Brain microvascular endothelial cell (primary cell): ENCODE results near the gene JAML.
"Not testable (repeated sequence)": the region's sequence is repeated elsewhere in the genome, so short reads cannot be mapped to it uniquely, and the experiment has no call there.

Source experiments
- DNase-seq: peaks from one replicate; pipeline ENCODE4 v3.0.0-alpha.2; 2020
- H3K27ac ChIP-seq: fragments of 250-450 bp; sonication (Bioruptor Pico); 2 replicates; pipeline ENCODE4 v1.5.1; 2020; ENCODE audit warnings: mild to moderate bottlenecking, moderate library complexity
- H3K27me3 ChIP-seq: fragments of 250-450 bp; sonication (Bioruptor Pico); replicated peaks from 2 replicates; pipeline ENCODE4 v1.5.1; 2020; ENCODE audit warnings: mild to moderate bottlenecking
- H3K36me3 ChIP-seq: fragments of 250-450 bp; sonication (Bioruptor Pico); replicated peaks from 2 replicates; pipeline ENCODE4 v1.5.1; 2020; ENCODE audit warnings: mild to moderate bottlenecking
- H3K4me3 ChIP-seq: 2 replicates; pipeline ENCODE4 v1.5.1; 2011; ENCODE audit warnings: low read depth, mild to moderate bottlenecking, control low read depth, low read length, moderate library complexity
- in situ Hi-C: cut with HindIII; loops from 2 replicates; pipeline ENCODE4 v1.10.0; 2017; ENCODE audit warnings: low sequenced_read_pairs, low pct_ligation_motif_present
- TF ChIP-seq, protein P1 (sequence below): IDR thresholded peaks from 2 replicates; pipeline ENCODE4 v1.5.1; 2011; ENCODE audit warnings: low read depth, mild to moderate bottlenecking, moderate library complexity, low read length, control low read depth, inconsistent platforms; ENCODE audit errors: missing control alignments

Gene JAML

DNA sequence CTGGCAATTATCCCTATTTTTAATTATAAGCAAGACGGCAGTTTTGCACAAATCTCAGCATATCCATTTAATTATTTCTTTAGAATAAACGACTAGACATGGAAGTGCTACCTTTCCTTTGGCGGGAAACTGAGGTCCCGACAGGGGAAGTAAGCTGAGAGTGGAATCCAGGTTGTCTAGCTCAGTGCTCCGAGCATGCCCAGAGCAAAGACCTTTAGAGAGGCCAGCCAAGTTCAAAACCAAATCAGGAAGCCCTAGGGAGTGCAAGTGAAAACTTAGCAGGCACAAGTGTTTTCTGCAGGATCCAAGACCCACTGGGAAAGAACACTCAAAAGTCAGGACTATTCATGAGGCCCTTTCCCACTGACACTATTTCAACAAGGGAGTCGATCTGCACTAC lies 25.7 kb downstream of the JAML start:
- DNase-seq = no peak
- Histone ChIP-seq H3K27ac (no peak overlapping the region), H3K36me3 (no peaks in the 10 kb centered on the region), H3K4me3 (no peak overlapping the region), H3K27me3 (no peaks in the 10 kb centered on the region)
- TF ChIP-seq, protein P1, sequence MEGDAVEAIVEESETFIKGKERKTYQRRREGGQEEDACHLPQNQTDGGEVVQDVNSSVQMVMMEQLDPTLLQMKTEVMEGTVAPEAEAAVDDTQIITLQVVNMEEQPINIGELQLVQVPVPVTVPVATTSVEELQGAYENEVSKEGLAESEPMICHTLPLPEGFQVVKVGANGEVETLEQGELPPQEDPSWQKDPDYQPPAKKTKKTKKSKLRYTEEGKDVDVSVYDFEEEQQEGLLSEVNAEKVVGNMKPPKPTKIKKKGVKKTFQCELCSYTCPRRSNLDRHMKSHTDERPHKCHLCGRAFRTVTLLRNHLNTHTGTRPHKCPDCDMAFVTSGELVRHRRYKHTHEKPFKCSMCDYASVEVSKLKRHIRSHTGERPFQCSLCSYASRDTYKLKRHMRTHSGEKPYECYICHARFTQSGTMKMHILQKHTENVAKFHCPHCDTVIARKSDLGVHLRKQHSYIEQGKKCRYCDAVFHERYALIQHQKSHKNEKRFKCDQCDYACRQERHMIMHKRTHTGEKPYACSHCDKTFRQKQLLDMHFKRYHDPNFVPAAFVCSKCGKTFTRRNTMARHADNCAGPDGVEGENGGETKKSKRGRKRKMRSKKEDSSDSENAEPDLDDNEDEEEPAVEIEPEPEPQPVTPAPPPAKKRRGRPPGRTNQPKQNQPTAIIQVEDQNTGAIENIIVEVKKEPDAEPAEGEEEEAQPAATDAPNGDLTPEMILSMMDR = no peak
- in situ Hi-C loops = no loop called here

DNA sequence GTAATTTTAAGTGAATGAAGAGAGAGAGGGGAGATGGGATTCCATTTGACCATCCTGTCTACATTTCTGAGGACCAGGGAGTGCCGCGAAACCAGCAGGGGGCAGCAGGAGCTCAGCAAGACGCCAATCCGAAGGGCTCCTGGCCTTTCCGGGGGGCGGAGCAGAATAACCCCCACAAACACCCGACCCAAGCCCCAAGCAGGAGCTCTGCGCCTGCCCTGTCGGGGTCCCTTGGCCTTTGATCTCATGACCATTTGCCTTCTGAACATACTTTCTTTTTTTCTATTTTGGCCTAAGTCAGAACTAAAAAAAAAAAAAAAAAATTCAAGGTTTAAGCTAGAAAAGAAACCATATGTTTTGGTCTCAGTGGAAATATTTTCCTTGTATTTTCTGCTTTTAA lies 26.4 kb downstream of the JAML start:
- H3K36me3 ChIP-seq = no peaks in the 10 kb centered on the region
- no peak overlapping the region for H3K27ac ChIP-seq
- DNase-seq = peak; percentile 59
- in situ Hi-C loops = no loop called here
- H3K4me3 ChIP-seq = no peak overlapping the region
- TF ChIP-seq, protein P1 = peak; percentile 96
- H3K27me3 ChIP-seq = no peaks in the 10 kb centered on the region

DNA sequence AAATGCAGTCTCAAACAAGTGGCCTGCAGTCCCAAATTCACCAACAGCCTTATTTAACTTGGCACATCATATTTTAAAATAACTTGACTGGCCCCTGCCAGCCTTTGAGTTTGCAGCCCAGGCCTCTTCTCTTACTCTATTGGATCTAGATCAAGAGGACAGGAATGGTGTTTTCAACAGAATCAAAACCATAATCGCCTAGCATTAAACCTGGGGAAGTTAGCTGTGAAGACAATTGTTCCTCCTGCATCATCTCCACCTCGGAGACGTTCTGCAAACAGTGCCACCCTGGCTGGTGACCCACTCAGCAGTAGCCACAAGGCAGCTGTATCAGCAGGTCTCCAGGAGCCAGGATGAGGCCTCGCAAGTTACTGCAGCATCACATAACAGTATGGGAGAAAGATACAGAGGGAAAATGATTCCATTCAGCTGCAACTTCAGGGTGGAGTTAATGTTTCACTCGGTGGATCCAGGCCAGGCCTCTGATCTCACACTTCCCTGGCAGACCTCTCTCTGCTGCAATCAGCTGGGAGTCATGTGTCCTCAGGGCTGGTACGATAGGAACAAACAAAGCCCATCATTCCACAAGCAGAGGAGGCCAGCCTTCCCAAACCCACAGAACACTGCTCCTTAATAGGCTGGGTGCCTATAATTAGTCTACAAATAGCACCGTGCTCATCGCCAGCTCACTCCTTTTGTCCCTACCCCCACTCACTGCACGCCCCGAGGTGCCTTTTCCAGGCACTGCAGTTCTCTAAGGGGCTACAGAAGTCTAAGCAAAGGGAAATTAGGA lies 29.8 kb downstream of the JAML start:
- H3K27me3 ChIP-seq = no peaks in the 10 kb centered on the region
- in situ Hi-C loops = no loop called here
- H3K36me3 ChIP-seq = no peaks in the 10 kb centered on the region
- no peak overlapping the region for H3K4me3 ChIP-seq
- DNase-seq = peak; percentile 9
- TF ChIP-seq, protein P1 = no peak
- no peak overlapping the region for H3K27ac ChIP-seq

DNA sequence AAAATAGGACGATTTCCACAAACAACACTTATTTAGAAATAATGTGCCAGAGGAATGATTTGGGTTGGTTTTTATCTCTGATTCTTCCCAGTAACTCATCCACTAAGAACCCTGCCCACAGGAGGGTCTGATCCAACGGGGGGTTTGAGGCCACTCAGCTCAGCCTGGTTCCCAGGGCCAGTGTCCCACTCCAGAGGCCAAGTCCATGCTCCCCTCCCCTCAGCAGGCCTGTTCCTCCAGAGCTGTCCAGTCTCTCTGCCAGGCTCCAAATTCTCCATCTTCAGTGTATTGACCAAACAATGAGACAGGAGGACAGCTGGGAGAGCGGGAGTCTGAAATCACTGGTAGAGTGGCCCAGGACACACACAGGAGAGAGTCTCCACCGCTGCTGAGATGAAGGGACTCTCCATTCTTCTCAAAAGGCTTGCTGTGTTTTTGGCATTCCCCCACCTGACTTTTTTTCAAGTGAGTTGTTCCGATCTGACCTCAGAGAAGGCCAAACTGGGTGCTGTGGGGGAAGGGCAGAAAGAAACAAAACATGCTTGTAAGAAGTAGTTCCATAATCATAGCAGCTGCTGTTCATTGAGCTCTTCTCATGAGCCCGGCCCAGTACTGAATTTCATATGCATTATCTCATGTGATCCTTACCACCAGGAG lies 30.8 kb downstream of the JAML start:
- TF ChIP-seq, protein P1 = no peak
- no peaks in the 10 kb centered on the region for H3K27me3 ChIP-seq
- no peaks in the 10 kb centered on the region for H3K36me3 ChIP-seq
- H3K4me3 ChIP-seq = no peak overlapping the region
- no peak for DNase-seq
- in situ Hi-C loops = no loop called here
- no peak overlapping the region for H3K27ac ChIP-seq

DNA sequence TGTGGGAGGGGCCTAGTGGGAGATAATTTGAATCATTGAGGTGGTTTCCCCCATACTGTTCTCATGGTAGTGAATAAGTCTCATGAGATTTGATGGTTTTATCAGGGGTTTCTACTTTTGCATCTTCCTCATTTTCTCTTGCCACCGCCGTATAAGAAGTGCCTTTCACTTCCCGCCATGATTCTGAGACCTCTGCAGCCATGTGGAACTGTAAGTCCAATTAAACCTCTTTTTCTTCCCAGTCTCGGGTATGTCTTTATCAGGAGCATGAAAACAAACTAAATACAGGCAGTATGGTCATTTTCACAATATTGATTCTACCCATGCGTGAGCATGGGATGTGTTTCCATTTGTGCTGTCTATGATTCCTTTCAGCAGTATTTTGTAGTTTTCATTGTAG lies 32.0 kb downstream of the JAML start:
- H3K4me3 ChIP-seq, DNase-seq, H3K27me3 ChIP-seq, in situ Hi-C loops, H3K27ac ChIP-seq, H3K36me3 ChIP-seq: not testable (repeated sequence)

DNA sequence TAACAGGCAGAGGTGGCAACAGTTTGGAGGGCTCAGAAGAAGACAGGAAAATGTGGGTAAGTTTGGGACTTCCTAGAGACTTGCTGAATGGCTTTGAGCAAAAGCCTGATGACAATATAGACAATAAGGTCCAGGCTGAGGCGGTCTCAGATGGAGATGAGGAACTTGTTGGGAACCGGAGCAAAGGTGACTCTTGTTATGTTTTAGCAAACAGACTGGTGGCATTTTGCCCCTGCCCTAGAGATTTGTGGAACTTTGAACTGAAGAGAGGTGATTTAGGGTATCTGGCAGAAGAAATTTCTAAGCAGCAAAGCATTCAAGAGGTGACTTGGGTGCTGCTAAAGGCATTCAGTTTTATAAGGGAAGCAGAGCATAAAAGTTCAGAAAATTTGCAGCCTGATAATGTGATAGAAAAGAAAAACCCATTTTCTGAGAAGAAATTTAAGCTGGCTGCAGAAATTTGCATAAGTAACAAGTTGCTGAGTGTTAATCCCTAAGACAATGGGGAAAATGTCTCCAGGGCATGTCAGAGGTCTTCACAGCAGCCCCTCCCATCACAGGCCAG lies 33.8 kb downstream of the JAML start:
- H3K27ac ChIP-seq, H3K4me3 ChIP-seq, DNase-seq, H3K27me3 ChIP-seq, in situ Hi-C loops, H3K36me3 ChIP-seq: not testable (repeated sequence)
